ENCODE measurements around the gene CACNA1D.

GRCh38 chr3:53823956-53824657, 329.7 kb downstream of the CACNA1D start:
- TF ChIP-seq CTCF (IDR thresholded peaks at IDR 0.05; ENCODE audit: extremely low read depth in 1 of 2, insufficient read depth in 1 of 2, low read depth in 1 of 2, low read length in 2 of 2) = no peak
- no peak for TF ChIP-seq POLR2AphosphoS5 (IDR thresholded peaks at IDR 0.05; ENCODE audit: insufficient read depth, low read depth, low read length)
- no peak for TF ChIP-seq POLR2A (IDR thresholded peaks at IDR 0.05; ENCODE audit: low read depth, low read length)
